Measurements from ENCODE around the gene PPP3CA. TPM values are rescaled to one million over a fixed set of nuclear protein-coding genes. Genes with fewer than 3 reads are reported as not detected.
"Not testable (repeated sequence)": the region's sequence is repeated elsewhere in the genome, so short reads cannot be mapped to it uniquely, and the experiment has no call there.

Gene PPP3CA
- total RNA-seq, 2 donors from 2014 or later: 11.3 to 15.6 TPM

- no peaks in the 10 kb centered on the region for H3K27me3 Mint-ChIP-seq (ENCODE audit: low read depth)
- no peak overlapping the region for H3K27ac Mint-ChIP-seq
- DNase-seq (no peak), ATAC-seq (replicated peaks in 1 of 2) (no peak)
- H3K4me1 Mint-ChIP-seq (ENCODE audit: low read depth): peaks cover 28% of the 10 kb centered on the region
- H3K9me3 Mint-ChIP-seq: no peaks in the 10 kb centered on the region
- H3K36me3 Mint-ChIP-seq (ENCODE audit: insufficient read depth in 2 of 2): no peaks in the 10 kb centered on the region
- H3K4me3 Mint-ChIP-seq: no peak overlapping the region
Observed at GRCh38 chr4:101254776-101255175, 92.5 kb downstream of the PPP3CA start.

GRCh38 chr4:101253121-101253520 lies 94.2 kb downstream of the PPP3CA start:
- Mint-ChIP-seq H3K4me3 (no peak overlapping the region), H3K27ac (no peak overlapping the region), H3K27me3 (ENCODE audit: low read depth) (no peaks in the 10 kb centered on the region), H3K4me1 (ENCODE audit: low read depth) (peaks cover 13% of the 10 kb centered on the region), H3K9me3 (no peaks in the 10 kb centered on the region), H3K36me3 (ENCODE audit: insufficient read depth in 2 of 2) (no peaks in the 10 kb centered on the region)
- DNase-seq (no peak), ATAC-seq (replicated peaks in 1 of 2) (no peak)

- Mint-ChIP-seq H3K4me3 (no peak overlapping the region), H3K36me3 (ENCODE audit: insufficient read depth in 2 of 2) (no peaks in the 10 kb centered on the region), H3K27ac (no peak overlapping the region), H3K4me1 (ENCODE audit: low read depth) (peaks cover 10% of the 10 kb centered on the region), H3K27me3 (ENCODE audit: low read depth) (no peaks in the 10 kb centered on the region), H3K9me3 (no peaks in the 10 kb centered on the region)
- no peak for DNase-seq
- no peak for ATAC-seq (replicated peaks in 1 of 2)
Observed at GRCh38 chr4:101252721-101253120, 94.6 kb downstream of the PPP3CA start.

GRCh38 chr4:101251261-101251660 lies 96.1 kb downstream of the PPP3CA start:
- Mint-ChIP-seq H3K9me3 (no peaks in the 10 kb centered on the region), H3K27ac (no peak overlapping the region), H3K36me3 (ENCODE audit: insufficient read depth in 2 of 2) (no peaks in the 10 kb centered on the region), H3K4me3 (no peak overlapping the region), H3K4me1 (ENCODE audit: low read depth) (peaks cover 10% of the 10 kb centered on the region), H3K27me3 (ENCODE audit: low read depth) (no peaks in the 10 kb centered on the region)
- DNase-seq (no peak), ATAC-seq (replicated peaks in 1 of 2) (no peak)

GRCh38 chr4:101244349-101244748 lies 103.0 kb downstream of the PPP3CA start:
- Mint-ChIP-seq H3K27me3 (ENCODE audit: low read depth) (no peaks in the 10 kb centered on the region), H3K27ac (no peak overlapping the region), H3K36me3 (ENCODE audit: insufficient read depth in 2 of 2) (no peaks in the 10 kb centered on the region), H3K4me3 (no peak overlapping the region), H3K4me1 (ENCODE audit: low read depth) (peaks cover 5% of the 10 kb centered on the region), H3K9me3 (no peaks in the 10 kb centered on the region)
- ATAC-seq (replicated peaks in 1 of 2) (no peak), DNase-seq (no peak)

- no peak overlapping the region for H3K4me3 Mint-ChIP-seq
- H3K36me3 Mint-ChIP-seq (ENCODE audit: insufficient read depth in 2 of 2): no peaks in the 10 kb centered on the region
- no peaks in the 10 kb centered on the region for H3K27me3 Mint-ChIP-seq (ENCODE audit: low read depth)
- no peak overlapping the region for H3K27ac Mint-ChIP-seq
- ATAC-seq (replicated peaks in 1 of 2) (no peak), DNase-seq (no peak)
- no peaks in the 10 kb centered on the region for H3K9me3 Mint-ChIP-seq
- peaks cover 14% of the 10 kb centered on the region for H3K4me1 Mint-ChIP-seq (ENCODE audit: low read depth)
Observed at GRCh38 chr4:101242441-101242840, 104.9 kb downstream of the PPP3CA start.

- no peak for DNase-seq
- ATAC-seq (replicated peaks in 1 of 2): no peak
- Mint-ChIP-seq H3K36me3 (ENCODE audit: insufficient read depth in 2 of 2) (no peaks in the 10 kb centered on the region), H3K27ac (no peak overlapping the region), H3K27me3 (ENCODE audit: low read depth) (no peaks in the 10 kb centered on the region), H3K4me1 (ENCODE audit: low read depth) (peaks cover 23% of the 10 kb centered on the region), H3K4me3 (no peak overlapping the region), H3K9me3 (no peaks in the 10 kb centered on the region)
Observed at GRCh38 chr4:101240099-101240498, 107.2 kb downstream of the PPP3CA start.

GRCh38 chr4:101239665-101240064 lies 107.7 kb downstream of the PPP3CA start:
- H3K27ac Mint-ChIP-seq: no peak overlapping the region

GRCh38 chr4:101238706-101239105 lies 108.6 kb downstream of the PPP3CA start:
- no peak for ATAC-seq (replicated peaks in 1 of 2)
- Mint-ChIP-seq H3K4me3 (no peak overlapping the region), H3K9me3 (no peaks in the 10 kb centered on the region), H3K27ac (no peak overlapping the region), H3K36me3 (ENCODE audit: insufficient read depth in 2 of 2) (no peaks in the 10 kb centered on the region), H3K27me3 (ENCODE audit: low read depth) (no peaks in the 10 kb centered on the region), H3K4me1 (ENCODE audit: low read depth) (peaks cover 23% of the 10 kb centered on the region)
- DNase-seq: no peak

More at GRCh38 chr4:101239665-101240064, 107.7 kb downstream of the PPP3CA start:
- H3K4me3 Mint-ChIP-seq: no peak overlapping the region
- H3K9me3 Mint-ChIP-seq: no peaks in the 10 kb centered on the region
- H3K27me3 Mint-ChIP-seq (ENCODE audit: low read depth): no peaks in the 10 kb centered on the region
- DNase-seq (no peak), ATAC-seq (replicated peaks in 1 of 2) (no peak)
- H3K4me1 Mint-ChIP-seq (ENCODE audit: low read depth): peaks cover 23% of the 10 kb centered on the region
- no peaks in the 10 kb centered on the region for H3K36me3 Mint-ChIP-seq (ENCODE audit: insufficient read depth in 2 of 2)

GRCh38 chr4:101237773-101238172 lies 109.6 kb downstream of the PPP3CA start:
- ATAC-seq (replicated peaks in 1 of 2): no peak
- H3K27me3 Mint-ChIP-seq (ENCODE audit: low read depth): no peaks in the 10 kb centered on the region
- no peaks in the 10 kb centered on the region for H3K36me3 Mint-ChIP-seq (ENCODE audit: insufficient read depth in 2 of 2)
- no peaks in the 10 kb centered on the region for H3K9me3 Mint-ChIP-seq
- no peak for DNase-seq
- no peak overlapping the region for H3K27ac Mint-ChIP-seq
- peaks cover 23% of the 10 kb centered on the region for H3K4me1 Mint-ChIP-seq (ENCODE audit: low read depth)
- H3K4me3 Mint-ChIP-seq: no peak overlapping the region

- no peaks in the 10 kb centered on the region for H3K9me3 Mint-ChIP-seq
- ATAC-seq (replicated peaks in 1 of 2) (no peak), DNase-seq (no peak)
- H3K4me3 Mint-ChIP-seq: no peak overlapping the region
- H3K36me3 Mint-ChIP-seq (ENCODE audit: insufficient read depth in 2 of 2): no peaks in the 10 kb centered on the region
- no peaks in the 10 kb centered on the region for H3K27me3 Mint-ChIP-seq (ENCODE audit: low read depth)
- peaks cover 34% of the 10 kb centered on the region for H3K4me1 Mint-ChIP-seq (ENCODE audit: low read depth)
- H3K27ac Mint-ChIP-seq: no peak overlapping the region
Observed at GRCh38 chr4:101236097-101236496, 111.2 kb downstream of the PPP3CA start.

- ATAC-seq (replicated peaks in 1 of 2): not testable (repeated sequence)
Observed at GRCh38 chr4:101234141-101234540, 113.2 kb downstream of the PPP3CA start.

GRCh38 chr4:101232074-101232776 lies 115.1 kb downstream of the PPP3CA start:
- no peaks in the 10 kb centered on the region for H3K27me3 Mint-ChIP-seq (ENCODE audit: low read depth)
- ATAC-seq (replicated peaks in 1 of 2): peak; percentile 93 to 99
- H3K4me3 Mint-ChIP-seq: peak overlapping the region in 1 of 2 donors; percentile 32
- no peaks in the 10 kb centered on the region for H3K9me3 Mint-ChIP-seq
- DNase-seq: peak; percentile 32 to 38
- H3K36me3 Mint-ChIP-seq (ENCODE audit: insufficient read depth in 2 of 2): peaks cover 0 to 1% of the 10 kb centered on the region in 2 donors
- peaks cover 31% of the 10 kb centered on the region for H3K4me1 Mint-ChIP-seq (ENCODE audit: low read depth)
- peak overlapping the region; percentile 74 for H3K27ac Mint-ChIP-seq

More at GRCh38 chr4:101234141-101234540, 113.2 kb downstream of the PPP3CA start:
- H3K36me3 Mint-ChIP-seq (ENCODE audit: insufficient read depth in 2 of 2); H3K9me3 Mint-ChIP-seq; DNase-seq; H3K27me3 Mint-ChIP-seq (ENCODE audit: low read depth); H3K27ac Mint-ChIP-seq; H3K4me3 Mint-ChIP-seq: not testable (repeated sequence)
- H3K4me1 Mint-ChIP-seq (ENCODE audit: low read depth): peaks cover 38% of the 10 kb centered on the region

Measured in activated T-cell treated with anti-CD3 and anti-CD28 coated beads, Interleukin-2, amount 50 U/mL, for 72 hours (primary cell).